K562 (cell line): ENCODE measurements around the gene BACH1. TPM values are rescaled to one million over a fixed set of nuclear protein-coding genes. Genes with fewer than 3 reads are reported as not detected.
A peak's percentile ranks its signal among the peaks of the same experiment; 100 is the strongest.

Experiments used
- ATAC-seq: fragments of 200-7000 bp; cut with Tn5 transposase; 3 replicates; pipeline ENCODE4 v1.9.1; 2020; ENCODE audit warnings: moderate library complexity
- BruUV-seq: library from RNA; stranded (reverse); fragments of 400-500 nt; replicated peaks from 2 replicates; lab custom pipeline; 2021; lab: Mats Ljungman, UMichigan
- CTCF ChIA-PET: fragments of 300-600 bp; formaldehyde crosslinking; extraction: SDS; loops from one replicate; lab custom pipeline; 2021; ENCODE audit warnings: low intra/inter-chr PET ratio; lab: Yijun Ruan, JAX
- POLR2A ChIA-PET: fragments of 300-600, 350-650 bp; sonication (Branson Sonifier 250); formaldehyde crosslinking; extraction: SDS; loops from one replicate; lab custom pipeline; 2021; ENCODE audit warnings: antibody characterized with exemption, inconsistent platforms; lab: Yijun Ruan, JAX
- DNase-seq, 4 experiments: peaks; one replicate each; pipeline versions ENCODE4 v3.0.0 to v3.0.0-alpha.2; 2011 to 2018; ENCODE audit warnings: low spot score in 3 of 4, mixed read lengths in 3 of 4; ENCODE audit errors: extremely low read depth in 1 of 4
- FAIRE-seq: peaks from 2 replicates; lab custom pipeline; 2011; peaks lifted over from hg19 to GRCh38; lab: Jason Lieb, UNC
- H2AFZ ChIP-seq: 2 replicates; pipeline ENCODE4 v1.6.0; 2011; ENCODE audit warnings: low read depth, low read length, control low read depth, inconsistent platforms
- H3K27ac ChIP-seq: fragments of 200-600 bp; 3 replicates; pipeline ENCODE4 v1.8.0; 2011; ENCODE audit warnings: low read depth, mild to moderate bottlenecking, control low read depth, inconsistent platforms, low read length, moderate library complexity, mixed read lengths; ENCODE audit errors: extremely low read depth
- H3K27me3 ChIP-seq, 2 experiments: fragments of 300-600 bp in 1 of 2; 2 replicates in 1 of 2; 3 replicates in 1 of 2; pipeline versions ENCODE4 v1.6.0 to v1.8.0; 2011; ENCODE audit warnings: inconsistent platforms in 2 of 2, low read length in 2 of 2, mild to moderate bottlenecking in 1 of 2, mixed read lengths in 1 of 2, moderate library complexity in 1 of 2; ENCODE audit not compliant: control insufficient read depth in 2 of 2, insufficient read depth in 2 of 2
- H3K36me3 ChIP-seq: fragments of 300-600 bp; 3 replicates; pipeline ENCODE4 v1.8.0; 2011; ENCODE audit warnings: mild to moderate bottlenecking, low read length, inconsistent platforms; ENCODE audit not compliant: control insufficient read depth, insufficient read depth
- H3K4me1 ChIP-seq, 2 experiments: fragments of 200-600 bp in 1 of 2; replicated peaks in 1 of 2; 2 replicates in 1 of 2; 3 replicates in 1 of 2; pipeline versions ENCODE4 v1.5.1 to v1.8.0; 2011; ENCODE audit warnings: inconsistent platforms in 2 of 2, low read length in 2 of 2, mild to moderate bottlenecking in 1 of 2, mixed read lengths in 1 of 2, moderate library complexity in 1 of 2; ENCODE audit not compliant: control insufficient read depth in 2 of 2, insufficient read depth in 2 of 2
- H3K4me2 ChIP-seq: 2 replicates; pipeline ENCODE4 v1.6.1; 2011; ENCODE audit warnings: low read length, control low read depth, inconsistent platforms, mixed read lengths; ENCODE audit not compliant: insufficient read depth
- H3K4me3 ChIP-seq: fragments of 200-600 bp; sonication (generic), shearing (Covaris generic); 2 replicates; pipeline ENCODE4 v1.5.1; 2016; ENCODE audit warnings: control low read depth, inconsistent platforms
- H3K79me2 ChIP-seq: fragments of 200-600 bp; 3 replicates; pipeline ENCODE4 v1.8.0; 2011; ENCODE audit warnings: low read length, inconsistent platforms; ENCODE audit not compliant: control insufficient read depth, insufficient read depth
- H3K9ac ChIP-seq, 2 experiments: 2 replicates each; pipeline versions ENCODE4 v1.6.0 to v1.6.1; 2011; ENCODE audit warnings: low read depth in 2 of 2, low read length in 2 of 2, control low read depth in 1 of 2, inconsistent platforms in 1 of 2, mild to moderate bottlenecking in 1 of 2, mixed read lengths in 1 of 2; ENCODE audit not compliant: insufficient read depth in 1 of 2
- H3K9me1 ChIP-seq: one replicate; pipeline ENCODE4 v1.6.0; 2011; ENCODE audit warnings: inconsistent platforms, mild to moderate bottlenecking, low read length, moderate library complexity; ENCODE audit not compliant: control insufficient read depth, insufficient read depth
- H3K9me3 ChIP-seq: replicated peaks from 2 replicates; pipeline ENCODE4 v1.5.1; 2011; ENCODE audit warnings: low read depth, low read length, inconsistent platforms; ENCODE audit not compliant: control insufficient read depth, insufficient read depth
- H4K20me1 ChIP-seq: replicated peaks from 2 replicates; pipeline ENCODE4 v1.6.1; 2011; ENCODE audit warnings: low read length, inconsistent platforms, mixed read lengths; ENCODE audit not compliant: control insufficient read depth, insufficient read depth
- ADNP ChIP-seq: fragments of 200-800 bp; sonication (Bioruptor generic); IDR thresholded peaks from 2 replicates; pipeline ENCODE4 v1.6.1; 2016; ENCODE audit warnings: missing genetic modification characterization, missing compliant biosample characterization
- ARID1B ChIP-seq: fragments of 450-650 bp; IDR thresholded peaks from 2 replicates; pipeline ENCODE4 v1.6.1; 2016; ENCODE audit warnings: antibody characterized with exemption, mild to moderate bottlenecking, inconsistent platforms
- ATF7 ChIP-seq: fragments of 450-650 bp; IDR thresholded peaks from 2 replicates; pipeline ENCODE4 v1.7.1; 2014; ENCODE audit warnings: mild to moderate bottlenecking, moderate library complexity
- CCNT2 ChIP-seq: IDR thresholded peaks from 2 replicates; pipeline ENCODE4 v1.6.1; 2011; ENCODE audit warnings: borderline replicate concordance, low read depth, mild to moderate bottlenecking, moderate library complexity, mixed read lengths, low read length; ENCODE audit not compliant: insufficient read length; ENCODE audit errors: extremely low read depth
- DPF2 ChIP-seq: fragments of 450-650 bp; IDR thresholded peaks from 2 replicates; pipeline ENCODE4 v1.6.1; 2016
- EGR1 ChIP-seq: fragments of 450-650 bp; conservative IDR thresholded peaks from 2 replicates; pipeline ENCODE4 v1.6.1; 2017; ENCODE audit warnings: mild to moderate bottlenecking
- EHMT2 ChIP-seq: fragments of 450-650 bp; IDR thresholded peaks from 2 replicates; pipeline ENCODE4 v1.6.1; 2018; ENCODE audit warnings: antibody characterized with exemption
- ELF1 ChIP-seq: fragments of 200-800 bp; sonication (Bioruptor generic); IDR thresholded peaks from 2 replicates; pipeline ENCODE4 v1.6.1; 2016; ENCODE audit warnings: missing genetic modification characterization, missing compliant biosample characterization
- FOXK2 ChIP-seq, 2 experiments: fragments of 450-650 bp; IDR thresholded peaks in 1 of 2; conservative IDR thresholded peaks in 1 of 2; 2 replicates each; pipeline ENCODE4 v1.6.1; 2016; ENCODE audit warnings: low read depth in 2 of 2, mild to moderate bottlenecking in 1 of 2
- FOXM1 ChIP-seq, 2 experiments: fragments of 450-650 bp in 1 of 2; sonication (generic) in 1 of 2; formaldehyde crosslinking in 1 of 2; IDR thresholded peaks; 2 replicates each; pipeline versions ENCODE4 v1.6.1 to v1.9.0; 2017 to 2022; ENCODE audit warnings: low read depth in 2 of 2, mild to moderate bottlenecking in 2 of 2, missing genetic modification reagents in 1 of 2, moderate library complexity in 1 of 2
- FUS ChIP-seq: fragments of 200-400 bp; formaldehyde crosslinking; optimal IDR thresholded peaks from 2 replicates; pipeline ENCODE3; 2017; ENCODE audit warnings: low read depth, low read length
- HSF4 ChIP-seq: fragments of 250-450 bp; sonication (Bioruptor Pico); IDR thresholded peaks from 2 replicates; pipeline ENCODE4 v2.1.2; 2022; ENCODE audit warnings: mild to moderate bottlenecking, moderate library complexity, borderline replicate concordance
- JUND ChIP-seq, 2 experiments: IDR thresholded peaks; 2 replicates in 1 of 2; 3 replicates in 1 of 2; pipeline ENCODE4 v1.6.1; 2011; ENCODE audit warnings: borderline replicate concordance in 2 of 2, low read depth in 2 of 2, low read length in 2 of 2, improper control_type of control experiment in 1 of 2, missing biosample characterization in 1 of 2, missing genetic modification characterization in 1 of 2, missing genetic modification reagents in 1 of 2
- NFIC ChIP-seq: fragments of 450-650 bp; IDR thresholded peaks from 2 replicates; pipeline ENCODE4 v1.6.1; 2017; ENCODE audit warnings: mild to moderate bottlenecking, inconsistent platforms
- POLR3G ChIP-seq: IDR thresholded peaks from 2 replicates; pipeline ENCODE4 v1.6.1; 2011; ENCODE audit not compliant: insufficient read length, insufficient replicate concordance; ENCODE audit errors: extremely low read depth
- SMARCA4 ChIP-seq: fragments of 450-650 bp; IDR thresholded peaks from 2 replicates; pipeline ENCODE4 v1.6.1; 2016
- SMARCE1 ChIP-seq: fragments of 450-650 bp; IDR thresholded peaks from 2 replicates; pipeline ENCODE4 v1.7.1; 2016; ENCODE audit warnings: mild to moderate bottlenecking
- TSC22D4 ChIP-seq: fragments of 450-650 bp; IDR thresholded peaks from 2 replicates; pipeline ENCODE4 v1.6.1; 2016; ENCODE audit warnings: missing genetic modification characterization, missing biosample characterization, control low read depth
- YY1 ChIP-seq, 3 experiments: IDR thresholded peaks; 2 replicates each; pipeline ENCODE4 v1.6.1; 2011; ENCODE audit warnings: low read length in 2 of 3, mild to moderate bottlenecking in 2 of 3, moderate library complexity in 2 of 3, borderline replicate concordance in 1 of 3, control low read depth in 1 of 3, low read depth in 1 of 3; ENCODE audit not compliant: insufficient read depth in 3 of 3, insufficient replicate concordance in 2 of 3, control insufficient read depth in 1 of 3, insufficient read length in 1 of 3; ENCODE audit errors: extremely low read depth in 1 of 3
- ZNF311 ChIP-seq: fragments of 250-450 bp; sonication (Bioruptor Pico); IDR thresholded peaks from 2 replicates; pipeline ENCODE4 v1.4.0; 2020; ENCODE audit warnings: mild to moderate bottlenecking, moderate library complexity
- ZNF561 ChIP-seq: fragments of 450-650 bp; formaldehyde crosslinking; conservative IDR thresholded peaks from 2 replicates; pipeline ENCODE4 v1.4.0; 2020; ENCODE audit warnings: mild to moderate bottlenecking, moderate library complexity
- ZNF766 ChIP-seq: fragments of 200-800 bp; sonication (Bioruptor generic); conservative IDR thresholded peaks from 2 replicates; pipeline ENCODE4 v1.6.1; 2016; ENCODE audit warnings: missing genetic modification characterization, missing compliant biosample characterization
- WGBS: fragments of 100-300 bp; shearing (Covaris generic); methylation state at CpG from one replicate; pipeline ENCODE4 v1.1.6; 2016; ENCODE audit warnings: low coverage, mixed read lengths; ENCODE audit not compliant: insufficient coverage; ENCODE audit errors: missing lambda C conversion rate; 5-methylcytosine and 5-hydroxymethylcytosine counted together
- in situ Hi-C: fragments of 300-500 bp; cut with MboI; formaldehyde crosslinking; loops from 4 replicates; pipeline ENCODE4 v1.15.0; 2018; ENCODE audit warnings: inconsistent platforms, mixed read lengths
- intact Hi-C: fragments of 100-400 bp; cut with micrococcal nuclease; formaldehyde crosslinking; loops from 2 replicates; pipeline ENCODE4 v1.14.2; 2022
- polyA plus RNA-seq, 8 experiments: library from polyadenylated mRNA; depleted of rRNA in 4 of 8; stranded (reverse) in 5 of 8; unstranded in 3 of 8; fragments of >200 nt; fragmentation: Nextera tagmentation in 2 of 8; fragmentation: Illumina TruSeq in 1 of 8; extraction: Ambion mirVana in 2 of 8; extraction: Trizol in 1 of 8; gene quantifications; 2 replicates each; pipeline versions ENCODE4 v1.2.1 to v1.2.3, GENCODE V29; 2011 to 2014; ENCODE audit warnings: inconsistent platforms in 1 of 8, missing spikeins in 1 of 8
- total RNA-seq, 7 experiments: library from RNA; depleted of rRNA in 6 of 7; stranded (reverse); fragments of >200 nt in 6 of 7; fragmentation: Illumina TruSeq in 2 of 7; extraction: Trizol in 2 of 7; gene quantifications; 2 replicates each; pipeline versions ENCODE4 v1.2.1 to v1.2.3, GENCODE V29; 2011 to 2021; ENCODE audit warnings: low replicate concordance in 1 of 7
- TF ChIP-seq, protein P1 (sequence below), 2 experiments: fragments of 450-650 bp in 1 of 2; sonication (generic) in 1 of 2; formaldehyde crosslinking in 1 of 2; IDR thresholded peaks in 1 of 2; conservative IDR thresholded peaks in 1 of 2; 2 replicates each; pipeline versions ENCODE4 v1.6.1 to v1.8.1; 2016 to 2023; ENCODE audit warnings: mild to moderate bottlenecking in 2 of 2, moderate library complexity in 2 of 2, inconsistent platforms in 1 of 2, missing genetic modification reagents in 1 of 2

Gene BACH1
- total and polyA plus RNA-seq, 9 of the 15 experiments (the other 6 are each of a cell fraction or from before 2014, with no cell fraction given), result 10.6 to 58.5 (median 28.6) TPM

DNA sequence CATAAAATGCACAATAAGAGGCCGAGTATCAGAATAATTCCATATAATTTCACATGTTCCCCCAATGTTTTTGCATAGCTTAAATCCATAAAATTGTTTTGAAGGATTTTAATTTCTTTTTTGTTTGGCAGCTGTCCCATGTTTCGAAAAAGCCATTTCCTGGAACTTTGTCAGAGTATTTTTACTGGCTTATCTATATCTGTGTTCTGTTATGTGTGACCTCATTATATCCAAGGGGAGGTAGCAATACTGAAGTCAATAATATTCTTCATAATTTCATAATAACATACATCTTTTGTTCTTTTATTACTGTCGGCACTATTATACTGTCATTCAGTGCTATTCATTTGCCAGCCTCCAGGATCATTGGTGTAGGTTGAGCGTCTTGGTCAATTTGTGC lies 9.4 kb upstream of the BACH1 start:
- no peaks in the 10 kb centered on the region for H3K9me1 ChIP-seq
- no peaks in the 10 kb centered on the region for H3K27me3 ChIP-seq
- H3K27ac ChIP-seq, result no peak overlapping the region
- FAIRE-seq (peak; percentile 76), ATAC-seq (peak; percentile 54), DNase-seq (no peak)
- H3K4me1 ChIP-seq, result peaks cover 2 to 15% of the 10 kb centered on the region in 2 experiments; a peak in 3 of 5 replicates
- H4K20me1 ChIP-seq, result no peaks in the 10 kb centered on the region
- BruUV-seq, result no TSS peak
- intact Hi-C loops, result no loop called here
- no peaks in the 10 kb centered on the region for H3K9me3 ChIP-seq
- WGBS, result 17% methylated on average over 4 of the region's 4 CpGs
- in situ Hi-C loops, result no loop called here
- H3K4me2 ChIP-seq, result no peak overlapping the region
- ChIA-PET CTCF (no interaction called here), POLR2A (interaction anchor here (1.5 to 4.2 kb wide), 4 partner anchors 10 to 25 kb away, joined by 5 to 45 read pairs (median 12); partner anchors contain the start of gene BACH1)
- peak overlapping the region in 1 of 2 experiments; percentile 15; a peak in 1 of 4 replicates for H3K9ac ChIP-seq
- no peak overlapping the region for H3K4me3 ChIP-seq
- H3K36me3 ChIP-seq, result no peaks in the 10 kb centered on the region
- H2AFZ ChIP-seq, result peak overlapping the region; percentile 58
- H3K79me2 ChIP-seq, result no peaks in the 10 kb centered on the region
- peak; percentile 40 for TF ChIP-seq NFIC
- TF ChIP-seq ELF1 (tag), result peak; percentile 54
- TF ChIP-seq SMARCE1, result 0 out of 2 replicates have a peak, but pooled peaks have one; percentile 18
- TF ChIP-seq ATF7, result peak; percentile 79
- no peak for TF ChIP-seq ADNP (tag)
- no peak for TF ChIP-seq POLR3G
- no peak for TF ChIP-seq FUS
- no peak for TF ChIP-seq YY1 (IDR thresholded peaks at IDR 0.05; ENCODE audit: borderline replicate concordance in 1 of 3, control insufficient read depth in 1 of 3, extremely low read depth in 1 of 3, insufficient read depth in 3 of 3, insufficient read length in 1 of 3, insufficient replicate concordance in 2 of 3, low read depth in 1 of 3, low read length in 2 of 3)
- TF ChIP-seq ARID1B, result peak; percentile 25; the same call in 1 of the 2 replicates
- no peak for TF ChIP-seq EGR1
- no peak for TF ChIP-seq FOXK2 (conservative IDR thresholded peaks at IDR 0.05 in 1 of 2, IDR thresholded peaks at IDR 0.05 in 1 of 2; ENCODE audit: low read depth in 2 of 2)
- no peak for TF ChIP-seq HSF4 (CRISPR knock-in tag)
- no peak for TF ChIP-seq CCNT2
- no peak for TF ChIP-seq ZNF311 (CRISPR knock-in tag)
- TF ChIP-seq DPF2, result peak; percentile 49; the same call in 1 of the 2 replicates
- TF ChIP-seq, protein P1, sequence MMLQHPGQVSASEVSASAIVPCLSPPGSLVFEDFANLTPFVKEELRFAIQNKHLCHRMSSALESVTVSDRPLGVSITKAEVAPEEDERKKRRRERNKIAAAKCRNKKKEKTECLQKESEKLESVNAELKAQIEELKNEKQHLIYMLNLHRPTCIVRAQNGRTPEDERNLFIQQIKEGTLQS (IDR thresholded peaks at IDR 0.05), result peak; percentile 31; the same call in 1 of the 2 replicates
- TF ChIP-seq, protein P1 (CRISPR knock-in tag; conservative IDR thresholded peaks at IDR 0.05), result no peak
- 0 out of 2 replicates have a peak, but pooled peaks have one; percentile 29 for TF ChIP-seq FOXM1 (IDR thresholded peaks at IDR 0.05; ENCODE audit: low read depth)
- no peak for TF ChIP-seq FOXM1 (CRISPR knock-in tag; IDR thresholded peaks at IDR 0.05; ENCODE audit: low read depth)
- peak; percentile 22; the same call in 1 of the 2 replicates for TF ChIP-seq SMARCA4
- no peak for TF ChIP-seq EHMT2
- no peak for TF ChIP-seq TSC22D4 (tag)
- TF ChIP-seq JUND (IDR thresholded peaks at IDR 0.05; ENCODE audit: borderline replicate concordance, low read depth, low read length), result peak; percentile 74
- peak; percentile 72; the same call in 1 of the 3 replicates for TF ChIP-seq JUND (tag; IDR thresholded peaks at IDR 0.05; ENCODE audit: borderline replicate concordance, low read depth, low read length)
- TF ChIP-seq ZNF766, result 0 out of 2 replicates have a peak, but pooled peaks have one; percentile 19
- no peak for TF ChIP-seq ZNF561 (CRISPR knock-in tag)
